HepG2 (cell line): ENCODE measurements around the gene PRRT2. TPM values are rescaled to one million over a fixed set of nuclear protein-coding genes. Genes with fewer than 3 reads are reported as not detected.

Experiments
- AGO1 ChIP-seq: fragments of 200-400 bp; formaldehyde crosslinking; IDR thresholded peaks from 2 replicates; pipeline ENCODE4 v1.6.1; 2017; ENCODE audit warnings: mild to moderate bottlenecking, low read depth, low read length, moderate library complexity; ENCODE audit not compliant: poor library complexity, severe bottlenecking
- BORCS8-MEF2B ChIP-seq: sonication (generic); formaldehyde crosslinking; IDR thresholded peaks from 2 replicates; pipeline ENCODE4 v1.8.0; 2022; ENCODE audit warnings: mild to moderate bottlenecking, missing genetic modification reagents
- ESRRA ChIP-seq: sonication (generic); formaldehyde crosslinking; IDR thresholded peaks from 2 replicates; pipeline ENCODE4 v1.5.1; 2020; ENCODE audit warnings: mild to moderate bottlenecking, low read depth, missing genetic modification reagents
- FOXP1 ChIP-seq, 2 experiments: fragments of 450-650 bp in 1 of 2; IDR thresholded peaks; 2 replicates each; pipeline ENCODE4 v1.6.1; 2017 to 2018; ENCODE audit warnings: antibody characterized with exemption in 1 of 2
- GZF1 ChIP-seq: sonication (generic); formaldehyde crosslinking; IDR thresholded peaks from 2 replicates; pipeline ENCODE4 v1.5.1; 2020; ENCODE audit warnings: mild to moderate bottlenecking, missing genetic modification reagents
- HNRNPH1 ChIP-seq: fragments of 200-400 bp; formaldehyde crosslinking; optimal IDR thresholded peaks from 2 replicates; pipeline ENCODE3; 2017; ENCODE audit warnings: mild to moderate bottlenecking, low read depth, low read length
- HOXA5 ChIP-seq: sonication (generic); formaldehyde crosslinking; IDR thresholded peaks from 2 replicates; pipeline ENCODE4 v1.4.0; 2020; ENCODE audit warnings: missing genetic modification reagents
- KLF15 ChIP-seq: sonication (generic); formaldehyde crosslinking; IDR thresholded peaks from 2 replicates; pipeline ENCODE4 v1.8.1; 2023; ENCODE audit warnings: borderline replicate concordance, mild to moderate bottlenecking, inconsistent platforms, missing genetic modification reagents, mixed read lengths
- MAFG ChIP-seq: sonication (generic); formaldehyde crosslinking; IDR thresholded peaks from 2 replicates; pipeline ENCODE4 v1.5.1; 2020; ENCODE audit warnings: mild to moderate bottlenecking, missing genetic modification reagents
- NCOA2 ChIP-seq: sonication (generic); formaldehyde crosslinking; IDR thresholded peaks from 2 replicates; pipeline ENCODE4 v1.8.0; 2022; ENCODE audit warnings: inconsistent platforms
- NFRKB ChIP-seq: fragments of 450-650 bp; IDR thresholded peaks from 2 replicates; pipeline ENCODE4 v1.6.1; 2017
- PAF1 ChIP-seq: IDR thresholded peaks from 2 replicates; pipeline ENCODE4 v1.6.1; 2016; ENCODE audit warnings: missing genetic modification reagents, missing compliant biosample characterization
- PCBP1 ChIP-seq: fragments of 200-400 bp; formaldehyde crosslinking; IDR thresholded peaks from 2 replicates; pipeline ENCODE4 v1.6.1; 2017; ENCODE audit warnings: mild to moderate bottlenecking, low read depth, low read length, borderline replicate concordance
- RAD21 ChIP-seq: fragments of 450-650 bp; formaldehyde crosslinking; IDR thresholded peaks from 2 replicates; pipeline ENCODE4 v1.5.0; 2020; ENCODE audit warnings: mild to moderate bottlenecking
- SMAD3 ChIP-seq: sonication (generic); formaldehyde crosslinking; IDR thresholded peaks from 2 replicates; pipeline ENCODE4 v1.4.0; 2020; ENCODE audit warnings: missing genetic modification reagents
- STAG1 ChIP-seq: sonication (generic); formaldehyde crosslinking; IDR thresholded peaks from 2 replicates; pipeline ENCODE4 v1.4.0; 2020; ENCODE audit warnings: missing genetic modification reagents
- WIZ ChIP-seq: sonication (generic); formaldehyde crosslinking; IDR thresholded peaks from 2 replicates; pipeline ENCODE4 v1.5.1; 2020; ENCODE audit warnings: mild to moderate bottlenecking, missing genetic modification reagents
- YEATS2 ChIP-seq: sonication (generic); formaldehyde crosslinking; IDR thresholded peaks from 2 replicates; pipeline ENCODE4 v1.4.0; 2020; ENCODE audit warnings: missing genetic modification reagents, borderline replicate concordance
- ZFP36 ChIP-seq: fragments of 150-350 bp; IDR thresholded peaks from 2 replicates; pipeline ENCODE4 v1.6.1; 2018; ENCODE audit warnings: borderline replicate concordance, low read length, low read depth; ENCODE audit not compliant: partially characterized antibody
- ZNF30 ChIP-seq: sonication (generic); formaldehyde crosslinking; IDR thresholded peaks from 2 replicates; pipeline ENCODE4 v1.5.0; 2020; ENCODE audit warnings: mild to moderate bottlenecking, missing genetic modification reagents
- ZNF329 ChIP-seq: sonication (generic); formaldehyde crosslinking; IDR thresholded peaks from 2 replicates; pipeline ENCODE4 v1.9.0; 2021; ENCODE audit warnings: low read depth, mild to moderate bottlenecking, missing genetic modification reagents
- ZNF530 ChIP-seq: sonication (generic); formaldehyde crosslinking; IDR thresholded peaks from 2 replicates; pipeline ENCODE4 v1.5.0; 2020; ENCODE audit warnings: low read depth, mild to moderate bottlenecking, missing genetic modification reagents
- ZNF598 ChIP-seq: sonication (generic); formaldehyde crosslinking; IDR thresholded peaks from 2 replicates; pipeline ENCODE4 v1.5.1; 2020; ENCODE audit warnings: mild to moderate bottlenecking, missing genetic modification reagents, borderline replicate concordance
- ZNF674 ChIP-seq: sonication (generic); formaldehyde crosslinking; IDR thresholded peaks from 2 replicates; pipeline ENCODE4 v1.5.0; 2020; ENCODE audit warnings: low read depth, mild to moderate bottlenecking, missing genetic modification reagents
- ZSCAN9 ChIP-seq: IDR thresholded peaks from 2 replicates; pipeline ENCODE4 v1.6.1; 2016; ENCODE audit warnings: borderline replicate concordance
- polyA plus RNA-seq, 8 experiments: library from polyadenylated mRNA; depleted of rRNA in 3 of 8; stranded (reverse) in 7 of 8; unstranded in 1 of 8; fragments of >200 nt; fragmentation: Illumina TruSeq in 4 of 8; extraction: Trizol in 4 of 8; gene quantifications; 2 replicates each; pipeline versions ENCODE4 v1.2.1 to v1.2.3, GENCODE V29; 2011 to 2016; ENCODE audit warnings: low read depth in 4 of 8, missing spikeins in 1 of 8, mixed read lengths in 1 of 8; ENCODE audit not compliant: insufficient read depth in 1 of 8
- total RNA-seq, 5 experiments: library from RNA; depleted of rRNA; stranded (reverse); fragments of >200 nt; fragmentation: Illumina TruSeq; extraction: Trizol; gene quantifications; 2 replicates each; pipeline ENCODE4 v1.2.3, GENCODE V29; 2016; ENCODE audit warnings: low read depth in 1 of 5
- TF ChIP-seq, protein P1 (sequence below): sonication (generic); formaldehyde crosslinking; IDR thresholded peaks from 2 replicates; pipeline ENCODE4 v1.4.0; 2020; ENCODE audit warnings: missing genetic modification reagents
- TF ChIP-seq, protein P2 (sequence below): sonication (generic); formaldehyde crosslinking; IDR thresholded peaks from 2 replicates; pipeline ENCODE4 v1.5.1; 2020; ENCODE audit warnings: missing genetic modification reagents, mild to moderate bottlenecking, borderline replicate concordance

PRRT2 gene
- total and polyA plus RNA-seq, 2 of the 13 experiments (the other 11 are each of a cell fraction or from before 2014, with no cell fraction given): 0.51 to 1.1 TPM

DNA sequence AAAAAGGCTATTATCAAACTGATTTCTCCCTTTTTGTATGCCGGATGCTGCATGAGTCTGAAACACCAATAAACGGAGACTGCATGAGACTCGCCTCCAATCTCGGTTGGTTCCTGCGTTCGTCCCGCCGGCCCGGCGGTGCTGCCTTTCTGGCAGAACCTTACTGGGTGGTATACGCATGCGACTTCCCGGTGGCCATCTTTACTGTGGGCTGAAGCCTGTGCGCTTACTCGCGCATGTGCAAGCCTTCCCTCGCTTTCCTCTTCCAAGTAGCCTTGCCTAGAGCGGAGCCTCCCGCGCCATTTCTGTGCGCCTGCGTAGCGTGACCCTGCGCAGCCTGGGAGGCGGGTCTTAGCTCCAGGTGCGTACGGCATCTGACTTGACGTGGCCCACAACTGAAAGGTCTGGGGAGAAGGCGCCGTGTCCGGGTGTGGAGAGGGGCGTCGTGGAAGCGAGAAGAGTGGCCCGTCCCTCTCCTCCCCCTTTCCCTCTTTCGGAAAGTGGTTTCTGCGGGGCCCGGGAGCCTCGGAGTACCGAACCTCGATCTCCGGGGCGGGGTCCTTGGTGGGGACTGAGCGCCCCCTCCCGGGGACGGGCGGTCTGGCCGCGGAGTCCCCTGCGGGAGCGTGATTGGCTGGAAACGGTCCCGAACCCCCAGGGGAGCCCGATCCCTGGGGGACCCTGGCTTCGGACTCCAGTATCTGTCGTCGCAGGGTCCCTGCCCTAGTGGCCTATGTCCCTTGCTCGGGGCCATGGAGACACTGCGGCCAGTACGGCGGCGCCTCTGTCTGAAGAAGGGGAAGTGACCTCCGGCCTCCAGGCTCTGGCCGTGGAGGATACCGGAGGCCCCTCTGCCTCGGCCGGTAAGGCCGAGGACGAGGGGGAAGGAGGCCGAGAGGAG is 4.0 kb downstream of the PRRT2 start, which contains the start of gene PAGR1 (continued):
- no peak for TF ChIP-seq ZFP36
- TF ChIP-seq BORCS8-MEF2B: peak; percentile 90
- TF ChIP-seq ZSCAN9: peak; percentile 94
- TF ChIP-seq GZF1 (CRISPR knock-in tag): peak; percentile 71; the same call in 1 of the 2 replicates
- TF ChIP-seq YEATS2 (CRISPR knock-in tag): peak; percentile 94
- no peak for TF ChIP-seq HNRNPH1
- peak; percentile 67; the same call in 1 of the 2 replicates for TF ChIP-seq PCBP1
- no peak for TF ChIP-seq FOXP1 (IDR thresholded peaks at IDR 0.05)
- TF ChIP-seq FOXP1 (CRISPR knock-in tag; IDR thresholded peaks at IDR 0.05): no peak
- no peak for TF ChIP-seq MAFG
- no peak for TF ChIP-seq ZNF30
- no peak for TF ChIP-seq PAF1 (CRISPR knock-in tag)
- no peak for TF ChIP-seq NCOA2 (CRISPR knock-in tag)
- TF ChIP-seq ZNF530 (CRISPR knock-in tag): no peak
- TF ChIP-seq AGO1: peak; percentile 84
- peak; percentile 75; the same call in 1 of the 2 replicates for TF ChIP-seq SMAD3
- TF ChIP-seq ZNF598 (CRISPR knock-in tag): peak; percentile 95
- peak; percentile 94 for TF ChIP-seq WIZ
- peak; percentile 17; the same call in 1 of the 2 replicates for TF ChIP-seq KLF15 (CRISPR knock-in tag)
- peak; percentile 73; the same call in 1 of the 2 replicates for TF ChIP-seq ESRRA (CRISPR knock-in tag)
- TF ChIP-seq, protein P1, sequence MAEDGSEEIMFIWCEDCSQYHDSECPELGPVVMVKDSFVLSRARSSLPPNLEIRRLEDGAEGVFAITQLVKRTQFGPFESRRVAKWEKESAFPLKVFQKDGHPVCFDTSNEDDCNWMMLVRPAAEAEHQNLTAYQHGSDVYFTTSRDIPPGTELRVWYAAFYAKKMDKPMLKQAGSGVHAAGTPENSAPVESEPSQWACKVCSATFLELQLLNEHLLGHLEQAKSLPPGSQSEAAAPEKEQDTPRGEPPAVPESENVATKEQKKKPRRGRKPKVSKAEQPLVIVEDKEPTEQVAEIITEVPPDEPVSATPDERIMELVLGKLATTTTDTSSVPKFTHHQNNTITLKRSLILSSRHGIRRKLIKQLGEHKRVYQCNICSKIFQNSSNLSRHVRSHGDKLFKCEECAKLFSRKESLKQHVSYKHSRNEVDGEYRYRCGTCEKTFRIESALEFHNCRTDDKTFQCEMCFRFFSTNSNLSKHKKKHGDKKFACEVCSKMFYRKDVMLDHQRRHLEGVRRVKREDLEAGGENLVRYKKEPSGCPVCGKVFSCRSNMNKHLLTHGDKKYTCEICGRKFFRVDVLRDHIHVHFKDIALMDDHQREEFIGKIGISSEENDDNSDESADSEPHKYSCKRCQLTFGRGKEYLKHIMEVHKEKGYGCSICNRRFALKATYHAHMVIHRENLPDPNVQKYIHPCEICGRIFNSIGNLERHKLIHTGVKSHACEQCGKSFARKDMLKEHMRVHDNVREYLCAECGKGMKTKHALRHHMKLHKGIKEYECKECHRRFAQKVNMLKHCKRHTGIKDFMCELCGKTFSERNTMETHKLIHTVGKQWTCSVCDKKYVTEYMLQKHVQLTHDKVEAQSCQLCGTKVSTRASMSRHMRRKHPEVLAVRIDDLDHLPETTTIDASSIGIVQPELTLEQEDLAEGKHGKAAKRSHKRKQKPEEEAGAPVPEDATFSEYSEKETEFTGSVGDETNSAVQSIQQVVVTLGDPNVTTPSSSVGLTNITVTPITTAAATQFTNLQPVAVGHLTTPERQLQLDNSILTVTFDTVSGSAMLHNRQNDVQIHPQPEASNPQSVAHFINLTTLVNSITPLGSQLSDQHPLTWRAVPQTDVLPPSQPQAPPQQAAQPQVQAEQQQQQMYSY (CRISPR knock-in tag): no peak
- peak; percentile 52; the same call in 1 of the 2 replicates for TF ChIP-seq ZNF329 (CRISPR knock-in tag)
- TF ChIP-seq, protein P2, sequence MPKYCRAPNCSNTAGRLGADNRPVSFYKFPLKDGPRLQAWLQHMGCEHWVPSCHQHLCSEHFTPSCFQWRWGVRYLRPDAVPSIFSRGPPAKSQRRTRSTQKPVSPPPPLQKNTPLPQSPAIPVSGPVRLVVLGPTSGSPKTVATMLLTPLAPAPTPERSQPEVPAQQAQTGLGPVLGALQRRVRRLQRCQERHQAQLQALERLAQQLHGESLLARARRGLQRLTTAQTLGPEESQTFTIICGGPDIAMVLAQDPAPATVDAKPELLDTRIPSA (CRISPR knock-in tag): 0 out of 2 replicates have a peak, but pooled peaks have one; percentile 12
- peak; percentile 96 for TF ChIP-seq RAD21 (CRISPR knock-in tag)
- no peak for TF ChIP-seq ZNF674 (CRISPR knock-in tag)
- peak; percentile 87 for TF ChIP-seq HOXA5 (CRISPR knock-in tag)
- peak; percentile 69 for TF ChIP-seq STAG1 (CRISPR knock-in tag)
- TF ChIP-seq NFRKB: peak; percentile 90
